Activated T-cell treated with anti-CD3 and anti-CD28 coated beads for 4 hours (primary cell): Measurements from ENCODE around the gene LEF1.
A peak's percentile ranks its signal among the peaks of the same experiment; 100 is the strongest.
"Not testable (repeated sequence)": the region's sequence is repeated elsewhere in the genome, so short reads cannot be mapped to it uniquely, and the experiment has no call there.

Experiments
- DNase-seq: peaks from one replicate; pipeline ENCODE4 v3.0.0-alpha.2; 2020

The LEF1 gene

DNA sequence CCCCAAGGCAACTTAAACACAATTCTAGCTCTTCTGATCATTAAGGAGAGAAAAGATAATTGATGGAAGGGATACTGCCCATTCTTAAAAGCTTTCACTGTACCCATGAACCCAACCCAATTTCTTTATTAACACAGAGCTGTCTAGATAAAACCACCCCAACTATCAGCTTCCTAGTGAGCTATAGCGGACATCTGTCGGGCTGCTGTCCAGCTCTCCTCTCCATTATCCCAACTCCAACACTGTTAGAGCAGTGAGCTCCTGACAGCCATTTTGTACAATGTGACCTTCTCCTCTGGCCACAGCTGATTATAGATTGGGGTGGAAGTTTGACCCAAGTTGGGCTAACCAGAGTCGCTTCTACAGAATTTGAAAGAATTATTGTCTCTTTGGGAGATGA lies 112.9 kb downstream of the LEF1 start:
- no peak for DNase-seq

DNA sequence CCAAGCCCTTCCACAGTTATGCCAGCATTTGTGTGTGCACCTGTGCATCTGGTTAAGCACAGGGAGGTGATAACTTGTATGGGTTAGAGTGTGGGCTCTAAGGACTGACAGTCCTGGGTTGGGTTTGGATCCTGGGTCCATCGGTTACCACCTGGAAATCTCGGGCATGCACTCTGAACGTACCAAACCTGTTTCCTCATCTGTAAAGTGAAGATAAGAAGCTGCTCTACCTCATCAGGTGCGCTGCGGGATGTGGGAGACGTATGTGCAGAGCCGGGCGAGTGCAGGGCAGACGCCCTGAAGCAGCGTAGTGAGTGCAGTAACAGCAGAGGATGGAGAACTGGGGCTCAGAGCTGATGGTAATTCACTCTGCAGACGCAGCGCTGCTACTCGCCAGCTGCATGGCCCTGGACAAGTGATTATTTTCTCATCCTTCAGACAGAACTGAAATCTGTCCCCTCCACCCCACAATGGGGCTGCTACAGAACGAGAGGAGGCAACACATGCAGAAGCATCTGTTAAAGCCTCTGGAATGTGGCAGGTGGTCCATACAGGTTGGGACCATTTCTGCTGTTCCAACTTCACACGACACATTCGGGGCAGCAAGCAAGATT lies 114.6 kb downstream of the LEF1 start:
- no peak for DNase-seq

DNA sequence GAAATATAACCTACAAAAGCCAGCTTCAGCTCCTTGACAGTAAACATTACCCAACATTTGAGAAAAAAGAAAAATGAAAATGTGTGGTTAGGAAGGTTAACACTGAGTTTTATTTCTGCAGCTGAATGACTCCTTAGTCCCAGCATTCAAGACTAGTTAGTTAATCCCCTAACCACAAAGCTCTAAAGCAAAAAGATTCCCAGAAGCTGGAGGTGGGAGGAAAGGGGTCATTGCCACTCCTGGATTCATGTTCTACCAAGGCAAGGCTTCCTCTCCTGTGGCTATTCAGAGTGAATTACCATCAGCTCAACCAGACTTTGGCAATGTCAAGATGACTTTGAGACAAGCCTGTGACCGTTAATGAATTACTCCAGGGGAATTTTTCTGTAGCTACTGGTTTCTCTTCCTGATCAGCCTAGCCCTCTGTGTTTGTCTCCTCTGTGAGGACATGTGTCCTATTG lies 115.5 kb downstream of the LEF1 start:
- no peak for DNase-seq

DNA sequence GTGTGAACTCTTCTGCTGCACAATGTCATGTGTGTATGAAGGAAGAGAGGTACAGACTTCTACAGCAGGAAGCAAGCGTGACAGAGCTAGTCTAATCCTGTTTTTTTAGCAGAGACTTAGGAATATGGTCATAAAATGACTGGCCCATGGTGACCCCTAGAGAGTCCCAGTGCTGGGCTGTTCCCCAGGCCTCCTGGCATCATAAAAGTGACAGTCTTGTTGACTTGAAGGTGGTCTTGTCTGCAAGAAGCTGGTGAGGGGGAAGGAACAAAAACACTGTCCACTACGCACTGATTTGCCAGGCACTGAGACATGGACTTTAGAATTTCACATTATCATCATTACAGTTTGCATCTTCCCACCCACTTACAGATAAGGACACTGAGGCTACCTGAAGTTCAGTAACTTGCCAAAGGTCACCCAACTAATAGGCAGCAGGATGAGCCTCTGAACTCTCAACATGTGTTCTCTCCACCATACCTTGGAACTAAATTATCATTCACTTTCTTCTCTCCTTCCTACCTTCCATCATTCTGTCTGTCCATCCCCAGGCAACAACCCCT lies 116.1 kb downstream of the LEF1 start:
- DNase-seq = no peak

DNA sequence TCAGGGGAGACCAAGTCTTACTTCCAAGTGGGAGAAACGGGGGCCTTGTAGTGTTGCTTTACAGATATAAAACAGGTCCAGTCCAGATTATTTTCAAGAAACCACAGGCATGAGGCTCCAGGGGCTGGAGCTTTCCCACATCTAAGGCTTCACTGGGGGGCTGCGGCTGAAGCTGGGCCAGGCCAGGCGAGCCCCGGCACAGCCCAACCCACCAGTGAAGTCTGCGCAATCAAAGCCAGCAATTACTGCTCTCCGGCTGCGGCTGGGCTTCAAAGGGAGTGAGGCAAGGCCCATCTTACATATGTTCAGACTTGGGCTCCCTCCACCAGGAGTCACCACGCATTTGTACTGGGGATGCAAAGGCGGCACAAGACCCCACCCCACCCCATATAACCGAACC lies 117.4 kb downstream of the LEF1 start:
- DNase-seq = no peak

DNA sequence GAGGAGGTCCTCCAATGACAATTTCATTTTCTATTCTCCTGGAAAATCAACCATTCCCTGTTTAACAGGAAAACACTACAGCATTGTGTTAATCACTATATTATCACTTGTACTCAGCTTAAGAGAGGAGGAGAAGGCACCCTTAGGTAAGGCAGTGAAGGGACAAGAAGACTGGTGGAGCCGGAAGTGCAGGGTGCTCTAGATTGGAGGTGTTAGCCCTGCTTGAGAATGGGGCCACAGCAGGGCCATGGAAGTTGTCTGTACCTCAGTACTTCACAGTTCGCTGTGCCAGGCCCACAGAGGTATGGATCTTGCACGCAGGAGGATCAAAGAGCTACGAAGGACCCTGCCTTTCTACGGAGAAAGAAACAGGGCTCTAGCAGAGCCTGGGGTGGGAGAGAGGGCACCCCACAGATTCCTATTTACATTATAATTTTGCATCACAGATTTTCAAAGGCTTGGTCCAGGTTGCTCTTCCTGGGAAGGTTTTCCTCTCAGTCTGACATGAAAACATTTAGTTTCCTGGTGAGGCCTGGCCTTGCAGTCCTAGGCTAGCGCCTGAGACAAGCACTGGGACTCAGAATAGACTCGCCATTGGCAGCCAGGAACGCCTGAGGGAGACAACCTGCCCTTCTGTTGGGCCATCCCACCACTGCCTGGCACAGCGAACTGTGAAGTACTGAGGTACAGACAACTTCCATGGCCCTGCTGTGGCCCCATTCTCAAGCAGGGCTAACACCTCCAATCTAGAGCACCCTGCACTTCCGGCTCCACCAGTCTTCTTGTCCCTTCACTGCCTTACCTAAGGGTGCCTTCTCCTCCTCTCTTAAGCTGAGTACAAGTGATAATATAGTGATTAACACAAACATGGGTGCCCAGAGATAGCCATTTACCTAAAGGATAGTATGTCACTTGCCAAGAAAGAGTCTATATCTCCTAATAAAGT lies 118.3 kb downstream of the LEF1 start:
- DNase-seq = not testable (repeated sequence)

DNA sequence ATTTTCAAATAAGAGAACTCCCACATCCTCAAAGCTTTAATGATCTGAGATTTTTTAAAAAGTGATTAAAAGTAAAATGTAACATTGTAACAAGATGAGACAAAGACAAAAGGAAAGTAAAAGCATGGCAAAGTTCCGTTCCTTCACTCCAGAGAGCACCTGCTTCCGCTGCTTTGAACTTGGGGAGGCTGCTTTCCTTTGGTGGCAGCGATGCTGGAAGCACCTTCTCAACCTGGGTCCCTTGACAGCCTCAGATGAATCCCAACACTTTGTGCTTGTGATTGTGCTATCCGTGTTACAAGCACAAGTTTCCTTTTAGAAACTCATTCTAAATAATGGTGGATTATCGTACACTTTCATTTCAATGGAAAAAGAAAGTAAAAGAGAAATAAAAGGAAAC lies 119.3 kb downstream of the LEF1 start:
- no peak for DNase-seq

DNA sequence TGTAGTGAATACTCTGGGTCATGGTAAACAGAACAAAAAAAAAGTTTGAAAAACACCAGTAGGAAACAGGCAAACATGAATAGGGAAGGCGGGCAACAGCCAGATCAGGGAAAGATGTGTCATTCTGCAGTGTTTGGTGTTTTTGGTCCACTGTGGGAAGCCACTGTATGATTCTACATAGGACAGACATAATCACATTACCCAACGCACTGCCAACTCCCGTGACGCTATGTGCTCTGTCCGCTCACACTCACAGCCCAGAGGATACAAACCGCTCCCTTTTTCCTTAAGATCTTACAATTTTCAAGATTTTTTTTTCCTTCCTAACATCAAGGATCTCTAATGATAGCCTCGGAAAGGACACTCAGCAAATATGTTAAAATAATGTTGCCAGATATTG lies 119.7 kb downstream of the LEF1 start:
- no peak for DNase-seq

DNA sequence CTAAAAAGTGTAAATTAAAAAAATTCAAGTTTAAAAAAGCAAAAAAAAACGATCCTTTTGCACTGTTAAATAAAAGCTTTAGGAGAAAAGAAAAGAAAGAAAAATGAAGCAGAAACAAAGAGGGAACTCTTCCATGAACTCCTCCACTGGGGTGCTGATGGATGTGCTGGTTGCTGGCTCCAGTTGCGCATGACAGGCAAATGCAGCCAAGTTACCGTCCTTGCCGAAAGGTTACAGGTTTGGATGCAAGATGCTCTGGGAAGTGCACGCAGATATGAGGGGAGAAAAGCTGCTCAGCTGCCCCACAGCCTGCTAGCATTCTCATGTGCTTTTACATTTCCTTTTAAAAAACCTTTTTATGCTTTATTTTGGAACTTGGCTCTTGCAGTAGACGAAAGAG lies 120.6 kb downstream of the LEF1 start:
- no peak for DNase-seq

DNA sequence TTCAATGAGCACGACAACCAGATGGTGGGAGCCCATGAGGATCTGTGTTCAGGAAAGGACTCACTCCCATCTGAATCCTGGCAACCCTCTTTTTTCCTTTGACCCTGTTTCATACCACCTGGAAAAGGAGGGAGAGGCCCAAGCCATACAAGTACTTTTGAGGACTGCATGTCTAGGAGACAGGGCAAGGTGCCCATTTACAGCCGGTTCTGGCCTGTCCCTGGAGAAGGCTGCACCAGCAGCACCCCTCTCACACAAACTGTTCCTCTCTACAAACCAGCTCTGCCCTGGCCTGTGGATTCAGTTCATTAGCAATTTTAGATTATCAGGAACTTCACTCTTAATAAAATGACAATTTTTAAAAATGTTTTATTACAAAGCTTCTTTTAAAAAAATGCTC lies 121.5 kb downstream of the LEF1 start:
- DNase-seq = no peak

DNA sequence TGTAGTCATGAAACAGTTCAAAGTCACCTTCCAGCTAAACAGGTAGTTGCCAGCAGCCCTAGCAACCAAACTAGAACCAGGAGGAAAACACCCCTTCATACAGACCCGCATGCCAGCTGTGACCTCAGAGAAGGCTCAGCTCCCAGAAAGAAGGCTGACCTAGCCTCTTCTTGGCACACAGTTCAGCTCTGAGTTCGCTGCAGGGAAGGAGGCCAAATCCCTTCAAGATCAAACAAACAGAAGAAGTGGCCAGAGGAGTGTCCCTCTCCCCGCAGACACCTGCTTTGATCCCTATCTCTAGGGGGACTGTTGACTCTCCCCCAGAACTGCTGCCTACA lies 123.1 kb downstream of the LEF1 start:
- no peak for DNase-seq

DNA sequence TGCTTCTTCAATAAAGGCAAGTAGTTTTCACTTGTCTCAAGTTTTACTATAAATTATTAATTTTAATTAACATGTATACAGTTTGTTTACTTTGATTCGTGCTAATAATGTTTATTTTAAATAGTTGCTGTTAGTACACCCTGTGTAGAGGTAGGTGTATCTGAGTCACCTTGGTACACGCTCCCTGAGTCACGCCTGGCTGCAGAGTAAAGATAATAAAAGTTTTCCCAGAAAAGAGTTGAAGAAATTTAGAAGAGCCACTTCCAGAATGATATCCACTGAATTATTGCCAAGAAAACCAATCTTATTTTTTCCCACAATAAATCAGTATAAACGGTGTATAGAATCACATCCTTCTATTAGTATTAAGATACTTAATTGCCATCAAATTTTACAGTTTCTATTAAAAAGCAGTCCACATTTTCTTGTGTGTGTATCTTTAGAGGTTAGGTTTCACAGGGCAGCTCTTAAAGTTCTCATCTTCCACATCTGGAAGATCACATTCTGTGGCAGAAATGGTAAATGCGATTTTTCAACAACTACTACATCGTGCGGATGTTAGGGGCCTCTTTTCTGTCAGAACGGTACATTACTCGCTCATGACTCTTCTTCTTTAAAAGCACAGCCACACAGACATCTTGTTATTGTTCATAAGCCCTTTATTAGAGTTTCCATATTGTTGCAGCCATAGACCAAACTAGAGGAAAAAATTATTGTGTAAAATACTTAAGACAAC lies 123.6 kb downstream of the LEF1 start:
- no peak for DNase-seq

DNA sequence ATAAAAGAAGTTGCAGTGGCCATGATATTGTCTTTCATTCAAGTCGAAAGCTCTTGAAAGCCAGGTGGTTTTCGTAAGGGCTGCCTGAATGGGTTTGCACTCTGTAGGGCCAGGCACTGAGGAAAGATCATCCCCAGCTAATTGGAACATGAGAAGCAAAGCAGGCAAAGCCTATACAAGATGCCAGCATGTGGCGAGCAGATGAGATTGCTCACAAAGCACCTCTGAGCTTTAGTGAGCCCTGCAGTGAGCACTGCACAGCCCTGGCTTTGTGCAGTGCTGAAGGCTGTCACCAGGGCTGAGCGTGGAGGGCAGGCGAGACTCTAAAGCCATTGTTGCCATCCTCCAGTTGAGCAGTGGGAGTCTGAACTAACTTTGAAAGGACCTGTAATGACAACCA lies 125.2 kb downstream of the LEF1 start:
- no peak for DNase-seq

DNA sequence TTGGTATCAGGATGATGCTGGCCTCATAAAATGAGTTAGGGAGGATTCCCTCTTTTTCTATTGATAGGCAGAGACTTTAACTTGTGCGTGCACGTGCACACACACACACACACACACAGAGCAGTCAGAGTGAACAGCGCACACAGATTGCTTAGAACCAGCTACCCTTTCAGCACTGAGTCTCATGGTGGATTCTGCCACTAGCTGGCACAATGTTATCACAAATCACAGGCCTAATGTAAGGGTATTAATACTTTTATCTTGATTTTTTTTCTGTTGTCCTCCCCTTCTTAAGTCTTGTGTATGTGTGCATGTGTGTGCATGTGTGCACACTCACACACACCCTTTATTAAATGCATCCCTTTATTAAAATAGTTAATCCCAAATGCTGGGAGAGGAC lies 125.8 kb downstream of the LEF1 start:
- no peak for DNase-seq

DNA sequence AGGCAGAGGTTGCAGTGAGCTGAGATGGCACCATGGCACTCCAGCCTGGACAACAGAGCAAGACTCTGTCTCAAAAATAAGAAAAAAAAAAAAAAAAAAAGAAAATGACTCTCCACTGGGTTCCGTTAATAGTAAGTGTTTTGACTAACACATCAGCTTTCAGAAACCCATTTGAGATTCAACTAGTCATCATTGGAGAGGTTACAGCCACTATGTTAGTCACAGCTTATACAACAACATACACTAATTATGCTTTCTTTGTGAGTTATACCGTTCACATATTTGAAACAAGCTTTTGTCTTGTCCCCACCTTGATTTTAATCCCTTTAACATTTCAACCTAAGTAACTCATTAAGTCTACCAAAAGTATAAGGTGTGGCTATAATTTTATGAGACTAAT lies 130.8 kb downstream of the LEF1 start:
- no peak for DNase-seq

DNA sequence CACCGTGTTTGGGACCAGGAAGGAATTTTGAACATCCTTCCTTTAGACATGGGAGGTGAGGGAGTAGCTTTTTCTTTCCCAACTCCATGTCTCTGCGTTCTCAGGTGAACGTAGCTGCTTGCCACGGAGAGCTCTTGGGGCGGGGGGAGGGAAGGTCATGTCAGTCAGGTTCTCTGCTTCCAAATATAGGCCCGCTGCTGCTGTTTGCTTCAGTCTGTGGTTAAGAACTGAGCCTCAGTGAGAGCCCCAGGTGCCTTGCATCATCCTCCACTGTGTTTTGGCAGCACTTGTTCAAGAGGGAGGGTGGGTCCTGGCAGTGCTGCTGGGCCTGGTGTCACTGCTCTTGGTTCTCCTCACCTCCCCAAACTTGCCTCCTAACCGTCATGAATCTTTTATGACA lies 132.5 kb downstream of the LEF1 start:
- DNase-seq = peak; percentile 42

DNA sequence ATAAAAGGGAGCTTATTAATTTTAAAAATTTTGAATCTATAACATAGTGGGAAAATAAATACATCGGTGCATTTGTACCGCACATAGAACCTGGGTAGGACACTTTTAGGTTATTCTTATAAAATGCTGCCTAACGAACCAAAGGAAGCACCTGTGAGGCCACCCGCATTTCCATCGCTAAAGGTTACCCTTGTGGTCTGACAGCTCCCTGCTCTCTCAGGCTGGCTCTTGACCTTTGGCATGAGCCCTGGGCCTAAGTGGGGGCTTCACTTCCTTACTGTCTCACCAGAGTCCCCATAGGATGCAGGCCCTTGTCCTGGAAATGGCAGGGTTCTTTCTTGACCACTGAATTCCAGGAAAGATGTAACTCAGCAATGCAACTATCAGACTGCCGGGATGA lies 133.0 kb downstream of the LEF1 start:
- DNase-seq = no peak

DNA sequence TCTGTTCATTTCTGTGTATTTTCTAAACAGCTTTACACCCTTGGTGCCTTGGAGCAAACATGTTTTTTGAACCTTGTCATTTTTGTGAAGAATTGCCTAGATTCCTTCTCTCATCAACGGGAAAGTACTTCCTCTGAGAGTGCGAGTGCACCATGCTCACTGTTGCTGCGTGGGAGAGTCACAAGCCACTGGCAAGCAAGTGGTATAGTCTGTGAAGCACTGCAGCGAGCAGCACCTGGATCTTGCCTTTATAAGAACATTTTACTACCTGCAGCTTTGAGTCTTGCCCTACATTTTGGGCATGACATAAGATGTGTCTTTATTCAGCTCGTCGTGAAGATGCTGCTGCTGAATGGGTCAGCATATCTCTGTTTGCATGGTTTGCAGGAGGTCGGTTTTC lies 134.2 kb downstream of the LEF1 start:
- DNase-seq = no peak

DNA sequence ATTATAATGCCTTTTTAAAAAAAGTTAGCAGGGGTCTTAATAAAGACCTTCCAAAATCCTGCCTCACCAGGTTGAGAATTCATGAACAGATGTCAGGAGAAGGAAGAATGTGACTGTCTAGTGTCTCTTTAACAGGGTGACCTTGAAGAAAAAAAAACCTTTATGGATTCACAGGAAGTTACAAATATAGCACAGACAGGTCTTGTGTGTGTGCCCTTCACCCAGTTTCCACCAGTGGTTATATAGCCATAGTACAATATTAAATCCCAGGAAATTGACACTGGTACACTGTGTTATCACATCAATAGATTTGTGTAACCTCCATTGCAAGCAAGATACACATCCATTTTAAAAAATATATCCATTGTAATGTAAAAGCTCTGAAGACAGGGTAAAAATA lies 135.4 kb downstream of the LEF1 start:
- DNase-seq = no peak

DNA sequence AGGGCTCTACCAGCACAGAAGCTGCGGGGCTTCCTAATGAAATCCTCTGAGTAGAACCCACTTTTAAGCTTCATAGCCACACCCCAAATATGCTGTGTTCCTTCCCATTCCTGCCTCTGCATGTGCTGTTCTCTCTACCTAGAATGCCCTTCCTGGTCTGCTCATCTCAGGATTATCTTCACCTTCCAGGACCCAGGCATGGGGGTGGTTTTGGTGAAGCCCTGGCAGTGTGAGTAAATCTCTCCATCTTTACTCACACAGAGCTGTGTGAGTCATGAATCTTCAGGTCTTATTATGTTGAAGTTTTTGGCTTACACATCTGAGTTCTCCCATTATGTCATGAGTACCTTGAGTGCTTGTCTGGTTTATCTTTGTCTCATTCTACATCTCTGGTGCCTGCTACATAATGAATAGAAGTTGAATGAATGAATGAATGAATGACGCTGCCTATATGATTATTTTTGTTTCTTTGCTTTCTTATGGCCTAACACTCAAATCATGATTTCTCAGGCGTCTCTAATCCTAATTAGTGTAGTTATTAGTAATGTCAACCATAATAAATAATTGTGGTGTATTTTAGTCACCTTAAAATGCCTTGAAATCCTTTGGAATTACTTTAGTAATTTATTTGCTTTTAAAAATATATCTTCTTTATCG lies 137.2 kb downstream of the LEF1 start:
- DNase-seq = peak; percentile 47

DNA sequence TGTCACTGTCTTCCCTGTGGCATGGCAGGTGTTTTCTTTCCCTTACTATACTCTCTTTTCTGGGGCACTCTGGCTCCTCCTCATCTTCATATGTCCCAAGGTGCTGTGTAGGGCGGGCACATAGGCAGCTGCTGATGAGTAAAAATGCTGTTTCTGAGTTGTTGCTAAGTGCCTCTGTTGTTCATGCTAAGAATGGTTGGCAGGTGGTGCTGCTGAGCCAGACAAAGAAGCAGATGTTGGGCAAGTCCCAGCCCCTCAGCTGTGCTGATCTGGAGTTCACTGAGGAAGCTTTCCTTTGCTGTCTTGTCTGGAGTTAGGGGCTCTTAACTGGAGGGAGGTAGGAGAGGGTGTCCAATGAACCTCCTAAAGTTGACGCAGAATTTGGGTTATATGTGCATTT lies 138.4 kb downstream of the LEF1 start:
- peak; percentile 58 for DNase-seq

DNA sequence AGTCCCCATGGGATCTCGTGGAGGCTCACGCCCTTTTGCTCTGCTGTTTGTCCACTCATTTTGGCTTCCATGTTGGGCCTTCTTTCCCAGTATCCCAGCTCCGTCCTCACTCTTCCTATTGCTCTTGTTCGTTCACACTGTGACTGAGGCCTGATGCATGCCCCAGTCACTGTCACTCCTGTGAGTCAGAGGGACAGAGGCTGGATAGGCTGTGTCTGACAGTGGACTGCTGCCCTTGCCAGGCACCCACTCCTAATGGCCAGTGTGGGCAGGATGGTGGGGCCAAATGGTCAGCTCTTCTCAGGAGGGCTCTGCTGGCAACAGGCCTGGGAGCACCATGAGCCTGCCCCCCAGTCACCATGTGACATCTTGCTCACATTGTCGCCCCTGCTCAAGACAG lies 139.0 kb downstream of the LEF1 start:
- DNase-seq = no peak
